Transverse colon (tissue), 4 donors: ENCODE measurements around the gene KLF17.

Source experiments
- POLR2A ChIP-seq: fragments of 450-650 bp; IDR thresholded peaks from one replicate; pipeline ENCODE4 v1.6.1; 2016; ENCODE audit warnings: antibody characterized with exemption, mild to moderate bottlenecking, moderate library complexity
- POLR2AphosphoS5 ChIP-seq, 3 donors: sonication (generic); formaldehyde crosslinking; IDR thresholded peaks; one replicate each; pipeline ENCODE4 v1.6.1; 2016; ENCODE audit warnings: antibody characterized with exemption in 3 of 3
- TF ChIP-seq, protein P1 (sequence below), 5 experiments: fragments of 200-600 bp in 3 of 5; fragments of 450-650 bp in 2 of 5; sonication (generic) in 3 of 5; IDR thresholded peaks; 1 replicate in 2 of 5; 2 replicates in 3 of 5; pipeline ENCODE4 v1.5.1; 2016 to 2017; ENCODE audit warnings: antibody characterized with exemption in 5 of 5, inconsistent platforms in 3 of 5, mild to moderate bottlenecking in 2 of 5, moderate library complexity in 1 of 5

GRCh38 chr1:44113095-44113609 lies 5.5 kb upstream of the KLF17 start:
- TF ChIP-seq, protein P1, sequence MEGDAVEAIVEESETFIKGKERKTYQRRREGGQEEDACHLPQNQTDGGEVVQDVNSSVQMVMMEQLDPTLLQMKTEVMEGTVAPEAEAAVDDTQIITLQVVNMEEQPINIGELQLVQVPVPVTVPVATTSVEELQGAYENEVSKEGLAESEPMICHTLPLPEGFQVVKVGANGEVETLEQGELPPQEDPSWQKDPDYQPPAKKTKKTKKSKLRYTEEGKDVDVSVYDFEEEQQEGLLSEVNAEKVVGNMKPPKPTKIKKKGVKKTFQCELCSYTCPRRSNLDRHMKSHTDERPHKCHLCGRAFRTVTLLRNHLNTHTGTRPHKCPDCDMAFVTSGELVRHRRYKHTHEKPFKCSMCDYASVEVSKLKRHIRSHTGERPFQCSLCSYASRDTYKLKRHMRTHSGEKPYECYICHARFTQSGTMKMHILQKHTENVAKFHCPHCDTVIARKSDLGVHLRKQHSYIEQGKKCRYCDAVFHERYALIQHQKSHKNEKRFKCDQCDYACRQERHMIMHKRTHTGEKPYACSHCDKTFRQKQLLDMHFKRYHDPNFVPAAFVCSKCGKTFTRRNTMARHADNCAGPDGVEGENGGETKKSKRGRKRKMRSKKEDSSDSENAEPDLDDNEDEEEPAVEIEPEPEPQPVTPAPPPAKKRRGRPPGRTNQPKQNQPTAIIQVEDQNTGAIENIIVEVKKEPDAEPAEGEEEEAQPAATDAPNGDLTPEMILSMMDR (IDR thresholded peaks at IDR 0.05) = no peak
- TF ChIP-seq POLR2A = no peak
- no peak for TF ChIP-seq POLR2AphosphoS5 (IDR thresholded peaks at IDR 0.05)
